ENCODE measurements around the gene ARL3. TPM values are rescaled to one million over a fixed set of nuclear protein-coding genes. Genes with fewer than 3 reads are reported as not detected.

ARL3 gene
- total RNA-seq, 1 donor from 2014 or later = 7.2 TPM

Other genes starting within 250 kb of the ARL3 start
- 42.1 TPM for gene ACTR1A, start 211.7 kb downstream of the ARL3 start, total RNA-seq (ENCODE audit: insufficient read depth, low replicate concordance)
- gene SUFU, start 210.4 kb downstream of the ARL3 start, total RNA-seq (ENCODE audit: insufficient read depth, low replicate concordance) = 5.5 TPM
- gene TRIM8, start 69.9 kb downstream of the ARL3 start, total RNA-seq (ENCODE audit: insufficient read depth, low replicate concordance) = 31.3 TPM
- gene SFXN2, start 239 bp upstream of the ARL3 start, total RNA-seq (ENCODE audit: insufficient read depth, low replicate concordance) = 9.4 TPM
- gene WBP1L, start 29.6 kb upstream of the ARL3 start, total RNA-seq (ENCODE audit: insufficient read depth, low replicate concordance) = 35.9 TPM
- gene CYP17A1, start 123.0 kb upstream of the ARL3 start, total RNA-seq (ENCODE audit: insufficient read depth, low replicate concordance) = 1.2 TPM
- gene BORCS7, start 139.9 kb upstream of the ARL3 start, total RNA-seq (ENCODE audit: insufficient read depth, low replicate concordance) = 59.2 TPM
- 4.8 TPM for gene AS3MT, start 155.1 kb upstream of the ARL3 start, total RNA-seq (ENCODE audit: insufficient read depth, low replicate concordance)
- 6.0 TPM for gene CNNM2, start 203.9 kb upstream of the ARL3 start, total RNA-seq (ENCODE audit: insufficient read depth, low replicate concordance)

Data from umbilical cord (tissue), 1 donor.